Fibroblast of lung (primary cell): Measurements from ENCODE around the gene SLC2A14. TPM values are rescaled to one million over a fixed set of nuclear protein-coding genes. Genes with fewer than 3 reads are reported as not detected.
"Not testable (repeated sequence)": the region's sequence is repeated elsewhere in the genome, so short reads cannot be mapped to it uniquely, and the experiment has no call there.

Experiments used
- DNase-seq, 2 donors: peaks; one replicate each; pipeline versions ENCODE4 v3.0.0 to v3.0.0-alpha.2; 2010; ENCODE audit warnings: low read depth in 2 of 2
- H2AFZ ChIP-seq: 2 replicates; pipeline ENCODE4 v1.5.1; 2012; ENCODE audit warnings: low read length, control low read depth, inconsistent platforms
- H3K27ac ChIP-seq: 2 replicates; pipeline ENCODE4 v1.5.1; 2011; ENCODE audit warnings: low read length, control low read depth; ENCODE audit not compliant: insufficient read depth
- H3K27me3 ChIP-seq: 2 replicates; pipeline ENCODE4 v1.5.1; 2011; ENCODE audit warnings: mild to moderate bottlenecking, low read length; ENCODE audit not compliant: control insufficient read depth, insufficient read depth
- H3K36me3 ChIP-seq: 2 replicates; pipeline ENCODE4 v1.5.1; 2011; ENCODE audit warnings: low read length; ENCODE audit not compliant: control insufficient read depth, insufficient read depth
- H3K4me1 ChIP-seq: 2 replicates; pipeline ENCODE4 v1.5.1; 2011; ENCODE audit warnings: low read length; ENCODE audit not compliant: control insufficient read depth, insufficient read depth; ENCODE audit errors: extremely low read depth
- H3K4me2 ChIP-seq: 2 replicates; pipeline ENCODE4 v1.5.1; 2011; ENCODE audit warnings: low read length, control low read depth; ENCODE audit not compliant: insufficient read depth; ENCODE audit errors: extremely low read depth
- H3K4me3 ChIP-seq, 4 experiments: fragments of 200-600 bp in 1 of 4; sonication (generic) in 1 of 4; replicated peaks in 1 of 4; 2 replicates each; pipeline ENCODE4 v1.5.1; 2011 to 2016; ENCODE audit warnings: low read length in 4 of 4, low read depth in 3 of 4, mild to moderate bottlenecking in 3 of 4, control low read depth in 2 of 4, inconsistent platforms in 1 of 4, mixed read lengths in 1 of 4; ENCODE audit not compliant: insufficient read depth in 1 of 4; ENCODE audit errors: control extremely low read depth in 1 of 4
- H3K79me2 ChIP-seq: 2 replicates; pipeline ENCODE4 v1.5.1; 2012; ENCODE audit warnings: mild to moderate bottlenecking, low read length, inconsistent platforms; ENCODE audit not compliant: control insufficient read depth, insufficient read depth
- H3K9ac ChIP-seq: 2 replicates; pipeline ENCODE4 v1.5.1; 2011; ENCODE audit warnings: mild to moderate bottlenecking, low read length, control low read depth; ENCODE audit not compliant: insufficient read depth
- H3K9me3 ChIP-seq: 2 replicates; pipeline ENCODE4 v1.5.1; 2012; ENCODE audit warnings: low read depth, low read length; ENCODE audit not compliant: control insufficient read depth, insufficient read depth
- H4K20me1 ChIP-seq: 2 replicates; pipeline ENCODE4 v1.5.1; 2011; ENCODE audit warnings: low read length; ENCODE audit not compliant: control insufficient read depth, insufficient read depth; ENCODE audit errors: extremely low read depth
- CTCF ChIP-seq, 2 donors: IDR thresholded peaks in 1 of 2; conservative IDR thresholded peaks in 1 of 2; 1 replicate in 1 of 2; 2 replicates in 1 of 2; pipeline ENCODE4 v1.5.1; 2011 to 2012; ENCODE audit warnings: low read length in 2 of 2, control low read depth in 1 of 2, inconsistent platforms in 1 of 2, low read depth in 1 of 2, mild to moderate bottlenecking in 1 of 2
- EZH2 ChIP-seq: IDR thresholded peaks from 2 replicates; pipeline ENCODE4 v1.5.1; 2012; ENCODE audit warnings: low read length, control low read depth, mild to moderate bottlenecking; ENCODE audit errors: missing control alignments
- polyA plus RNA-seq, 2 donors: library from polyadenylated mRNA; depleted of rRNA in 1 of 2; stranded (reverse) in 1 of 2; unstranded in 1 of 2; fragments of >200 nt; gene quantifications; 2 replicates each; pipeline ENCODE4 v1.2.1, GENCODE V29; 2011 to 2012; ENCODE audit warnings: missing spikeins in 1 of 2
- total RNA-seq: library from RNA; depleted of rRNA; stranded (reverse); fragments of >200 nt; gene quantifications from 2 replicates; pipeline ENCODE4 v1.2.1, GENCODE V29; 2014

The SLC2A14 gene
- total and polyA plus RNA-seq, 2 donors (not counting 1 experiment from before 2014, with no cell fraction given): 0.07 to 0.17 TPM

DNA sequence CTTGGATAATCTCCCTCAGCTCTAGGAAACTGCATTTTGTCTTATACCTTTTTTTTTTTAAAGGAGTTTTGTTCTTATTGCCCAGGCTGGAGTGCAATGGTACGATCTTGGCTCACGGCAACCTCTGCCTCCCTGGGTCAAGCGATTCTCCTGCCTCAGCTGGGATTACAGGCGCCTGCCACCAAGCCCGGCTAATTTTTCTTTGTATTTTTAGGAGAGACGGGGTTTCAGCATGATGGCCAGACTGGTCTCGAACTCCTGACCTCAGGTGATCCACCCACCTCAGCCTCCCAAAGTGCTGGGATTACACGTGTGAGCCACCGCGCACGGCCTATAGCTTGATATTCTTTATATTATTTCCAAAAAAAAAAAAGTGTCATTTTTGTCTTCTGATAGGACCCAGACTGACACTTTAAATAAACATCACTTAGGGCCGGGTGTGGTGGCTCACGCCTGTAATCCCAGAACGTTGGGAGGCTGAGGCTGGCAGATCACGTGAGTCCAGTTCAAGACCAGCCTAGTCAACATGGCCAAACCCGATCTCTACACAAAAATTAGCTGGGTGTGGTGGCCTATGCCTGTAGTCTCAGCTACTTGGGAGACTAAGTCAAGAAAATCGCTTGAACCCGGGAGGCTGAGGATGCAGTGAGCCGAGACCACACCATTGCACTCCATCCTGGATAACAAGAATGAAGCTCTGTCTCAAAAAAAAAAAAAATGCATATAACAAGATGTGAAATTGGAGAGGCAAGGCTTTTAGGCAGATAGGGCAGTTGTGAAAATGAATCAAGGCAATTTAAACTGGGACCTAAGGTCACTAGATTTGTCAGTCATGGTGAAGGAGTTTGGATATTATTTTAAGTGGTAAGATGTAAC lies 44.9 kb upstream of the SLC2A14 start:
- Histone ChIP-seq H3K79me2 (peaks cover 3% of the 10 kb centered on the region), H3K9me3 (no peaks in the 10 kb centered on the region), H4K20me1 (no peaks in the 10 kb centered on the region)

DNA sequence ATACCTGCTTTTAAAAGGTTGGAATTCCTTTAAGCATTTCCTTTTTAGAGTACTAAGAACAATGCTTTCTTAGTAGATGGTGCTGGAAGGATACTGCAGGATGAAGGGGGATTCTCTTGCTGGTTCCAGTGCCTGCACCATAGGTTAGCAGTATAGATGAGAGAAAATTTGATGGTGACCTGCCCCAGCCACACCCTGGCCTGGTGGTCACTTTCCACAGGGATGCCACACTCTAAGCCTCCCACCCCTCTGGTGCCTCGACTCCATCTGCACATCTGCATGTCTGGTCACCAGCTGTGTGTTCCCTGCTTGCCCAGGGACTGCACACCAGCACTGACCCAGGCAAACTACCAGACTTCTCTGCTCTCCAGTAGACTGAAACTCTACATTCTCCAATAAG lies 44.2 kb upstream of the SLC2A14 start:
- Histone ChIP-seq H3K79me2 (peaks cover under 1% of the 10 kb centered on the region), H3K4me2 (no peak overlapping the region), H3K27ac (no peak overlapping the region), H3K9ac (no peak overlapping the region), H3K4me1 (no peaks in the 10 kb centered on the region), H3K36me3 (peaks cover 2% of the 10 kb centered on the region), H4K20me1 (no peaks in the 10 kb centered on the region), H3K4me3 (no peak overlapping the region), H2AFZ (no peak overlapping the region), H3K27me3 (no peaks in the 10 kb centered on the region), H3K9me3 (no peaks in the 10 kb centered on the region)
- DNase-seq: no peak
- TF ChIP-seq CTCF (conservative IDR thresholded peaks at IDR 0.05 in 1 of 2, IDR thresholded peaks at IDR 0.05 in 1 of 2; ENCODE audit: low read depth in 1 of 2, low read length in 2 of 2) (no peak), EZH2 (no peak)

More for the DNA sequence above, 44.9 kb upstream of the SLC2A14 start:
- H3K4me2 ChIP-seq: no peak overlapping the region
- H2AFZ ChIP-seq: no peak overlapping the region
- peaks cover 8% of the 10 kb centered on the region for H3K36me3 ChIP-seq
- H3K27me3 ChIP-seq: no peaks in the 10 kb centered on the region
- H3K4me1 ChIP-seq: no peaks in the 10 kb centered on the region
- no peak overlapping the region for H3K9ac ChIP-seq
- no peak overlapping the region for H3K27ac ChIP-seq
- H3K4me3 ChIP-seq: no peak overlapping the region
- TF ChIP-seq CTCF (conservative IDR thresholded peaks at IDR 0.05 in 1 of 2, IDR thresholded peaks at IDR 0.05 in 1 of 2; ENCODE audit: low read depth in 1 of 2, low read length in 2 of 2): no peak
- no peak for TF ChIP-seq EZH2
- no peak for DNase-seq

DNA sequence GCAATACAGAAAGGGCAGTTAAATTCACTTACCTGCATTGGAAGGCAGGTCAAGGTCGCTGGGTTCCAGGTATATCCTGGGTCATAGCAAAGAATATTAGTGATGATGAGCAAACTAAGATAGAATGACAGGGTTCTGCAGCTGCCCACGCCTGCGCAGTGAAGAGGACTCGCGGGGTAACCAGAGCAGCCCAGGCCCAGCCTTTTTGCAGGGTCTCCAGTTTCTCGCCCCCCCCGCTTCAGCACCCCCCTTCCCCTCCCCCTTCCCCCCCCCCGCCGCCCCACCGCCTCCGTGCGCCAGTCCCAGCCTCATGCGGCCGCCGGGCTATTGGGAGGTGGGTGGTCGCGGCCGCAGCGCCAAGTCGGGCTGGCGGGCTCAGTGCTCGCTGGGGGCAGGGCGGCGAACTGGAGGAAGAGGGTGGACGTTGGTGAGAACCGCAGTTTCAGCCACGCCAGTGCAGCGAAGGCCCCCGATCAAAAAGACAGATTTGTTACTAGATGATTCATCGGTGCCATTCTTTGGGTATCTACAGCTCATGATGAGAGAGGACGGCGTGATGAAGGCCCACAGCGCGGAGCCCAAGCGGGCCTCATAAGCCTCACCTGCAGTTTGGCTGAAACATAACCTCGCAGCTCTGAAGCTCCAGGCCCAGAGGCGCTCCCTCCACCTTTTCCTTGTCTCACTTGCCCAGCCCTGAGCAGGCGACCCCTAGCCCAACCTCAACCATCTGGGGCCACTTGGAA lies 43.1 kb upstream of the SLC2A14 start:
- TF ChIP-seq EZH2: no peak
- no peak for TF ChIP-seq CTCF (conservative IDR thresholded peaks at IDR 0.05 in 1 of 2, IDR thresholded peaks at IDR 0.05 in 1 of 2; ENCODE audit: low read depth in 1 of 2, low read length in 2 of 2)
- Histone ChIP-seq H3K9ac (no peak overlapping the region), H2AFZ (no peak overlapping the region), H3K36me3 (no peaks in the 10 kb centered on the region), H3K4me3 (peak overlapping the region in 1 of 4 experiments; percentile 16), H4K20me1 (no peaks in the 10 kb centered on the region), H3K4me1 (no peaks in the 10 kb centered on the region), H3K27me3 (no peaks in the 10 kb centered on the region), H3K4me2 (peak overlapping the region; percentile 13), H3K27ac (no peak overlapping the region), H3K9me3 (no peaks in the 10 kb centered on the region), H3K79me2 (no peaks in the 10 kb centered on the region)
- DNase-seq: peak in 1 of 2 donors; percentile 37

DNA sequence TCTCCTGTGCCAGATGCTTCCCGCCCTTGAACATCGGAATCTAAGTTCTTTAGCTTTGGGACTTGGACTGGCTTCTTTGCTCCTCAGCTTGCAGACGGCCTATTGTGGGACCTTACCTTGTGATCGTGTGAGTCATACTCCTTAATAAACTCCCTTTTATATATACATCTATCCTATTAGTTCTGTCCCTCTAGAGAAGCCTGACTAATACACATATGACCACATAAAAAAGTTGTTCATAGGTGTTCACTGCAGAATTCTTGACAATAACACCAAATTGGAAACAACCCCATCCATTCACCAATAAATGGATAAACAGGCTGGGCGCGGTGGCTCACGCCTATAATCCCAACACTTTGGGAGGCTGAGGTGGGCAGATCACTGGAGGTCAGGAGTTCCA lies 37.4 kb upstream of the SLC2A14 start:
- H3K27me3 ChIP-seq, H3K4me3 ChIP-seq, H3K9me3 ChIP-seq, H3K27ac ChIP-seq, H2AFZ ChIP-seq, H3K4me2 ChIP-seq, H3K36me3 ChIP-seq, H3K4me1 ChIP-seq, H3K79me2 ChIP-seq, H4K20me1 ChIP-seq, H3K9ac ChIP-seq: not testable (repeated sequence)
- peak in 1 of 2 donors; percentile 32 for DNase-seq
